Stimulated activated CD4-positive, alpha-beta T cell treated with anti-CD3 and anti-CD28 coated beads, Interleukin-1b, Interleukin-23, amount 100 ng/mL, for 4 hours (primary cell): Measurements from ENCODE around the gene TNFRSF8.

Experiments used
- DNase-seq, 2 donors: peaks; one replicate each; pipeline ENCODE4 v3.0.0-alpha.2; 2020; ENCODE audit warnings: low read depth in 2 of 2

TNFRSF8 gene

DNA sequence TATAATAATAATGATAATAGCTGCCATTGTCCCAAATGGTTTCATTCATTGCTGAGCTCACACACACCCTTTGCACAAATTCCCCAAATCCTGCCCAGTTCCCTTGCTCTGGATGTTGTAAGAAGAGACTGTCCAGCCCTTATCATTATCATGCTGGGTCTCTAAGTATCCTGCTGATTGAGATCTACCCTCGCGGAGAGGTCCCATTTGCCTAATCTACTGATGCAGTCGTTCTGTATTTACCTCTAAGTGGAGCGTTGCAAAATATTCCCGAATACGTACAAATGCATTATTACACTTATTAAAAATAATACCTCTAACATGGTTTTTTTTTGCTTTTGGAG is 51.2 kb downstream of the TNFRSF8 start:
- DNase-seq = no peak

- no peak for DNase-seq
Observed at GRCh38 chr1:12114916-12115315, 51.8 kb downstream of the TNFRSF8 start.

DNA sequence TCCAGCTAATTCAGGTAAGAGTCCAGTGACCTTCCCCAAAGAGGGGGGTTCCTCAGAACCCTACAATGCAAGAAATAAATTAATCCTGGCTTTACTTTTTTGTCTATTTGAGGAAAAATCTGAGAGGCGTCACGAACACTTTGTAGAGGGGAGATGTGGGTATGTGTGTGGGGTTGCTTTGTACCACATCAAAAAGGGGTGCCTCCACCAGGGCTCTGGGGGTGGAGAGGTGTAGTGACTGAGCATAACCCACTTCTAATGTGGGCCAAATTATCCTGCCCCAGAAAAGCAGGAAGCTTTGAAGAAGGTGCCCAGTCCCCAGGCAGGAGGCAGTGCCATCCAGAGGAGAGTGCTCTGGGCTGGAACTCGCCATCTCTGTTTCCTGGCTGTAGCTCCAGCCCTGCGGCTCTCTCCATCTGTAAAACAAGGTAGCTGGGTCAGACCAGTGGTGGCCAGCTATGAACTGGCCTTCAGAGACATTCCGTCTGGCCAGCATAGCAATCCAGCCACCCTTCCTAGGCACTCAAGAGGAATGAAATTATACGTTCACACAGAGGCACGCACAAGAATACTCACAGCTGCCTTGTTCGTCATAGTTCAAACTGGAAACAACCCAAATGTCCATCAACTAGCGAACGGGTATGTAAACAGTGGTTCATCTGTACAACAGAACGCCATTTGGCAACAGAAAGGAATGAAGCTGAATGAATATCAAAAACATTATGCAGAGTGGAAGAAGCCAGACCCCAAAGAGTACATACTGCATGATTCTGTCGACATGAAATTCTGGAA is 58.3 kb downstream of the TNFRSF8 start:
- DNase-seq = no peak

DNA sequence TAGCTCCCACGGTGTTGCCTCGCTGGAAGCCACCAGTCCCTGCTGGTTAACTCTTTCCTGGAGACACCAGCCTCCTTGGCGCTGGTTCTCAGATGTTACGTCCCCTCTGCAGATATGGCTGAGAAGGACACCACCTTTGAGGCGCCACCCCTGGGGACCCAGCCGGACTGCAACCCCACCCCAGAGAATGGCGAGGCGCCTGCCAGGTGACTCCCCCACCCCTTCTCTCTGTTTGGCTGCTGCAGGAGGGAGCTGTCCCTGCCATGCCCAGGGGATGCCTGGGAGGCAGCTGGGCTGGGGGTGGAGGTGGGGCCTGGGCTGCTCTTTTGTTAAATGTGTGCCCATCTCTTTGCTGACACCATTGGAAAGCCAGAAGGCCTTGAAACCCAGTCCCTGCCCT is 60.1 kb downstream of the TNFRSF8 start:
- no peak for DNase-seq

DNA sequence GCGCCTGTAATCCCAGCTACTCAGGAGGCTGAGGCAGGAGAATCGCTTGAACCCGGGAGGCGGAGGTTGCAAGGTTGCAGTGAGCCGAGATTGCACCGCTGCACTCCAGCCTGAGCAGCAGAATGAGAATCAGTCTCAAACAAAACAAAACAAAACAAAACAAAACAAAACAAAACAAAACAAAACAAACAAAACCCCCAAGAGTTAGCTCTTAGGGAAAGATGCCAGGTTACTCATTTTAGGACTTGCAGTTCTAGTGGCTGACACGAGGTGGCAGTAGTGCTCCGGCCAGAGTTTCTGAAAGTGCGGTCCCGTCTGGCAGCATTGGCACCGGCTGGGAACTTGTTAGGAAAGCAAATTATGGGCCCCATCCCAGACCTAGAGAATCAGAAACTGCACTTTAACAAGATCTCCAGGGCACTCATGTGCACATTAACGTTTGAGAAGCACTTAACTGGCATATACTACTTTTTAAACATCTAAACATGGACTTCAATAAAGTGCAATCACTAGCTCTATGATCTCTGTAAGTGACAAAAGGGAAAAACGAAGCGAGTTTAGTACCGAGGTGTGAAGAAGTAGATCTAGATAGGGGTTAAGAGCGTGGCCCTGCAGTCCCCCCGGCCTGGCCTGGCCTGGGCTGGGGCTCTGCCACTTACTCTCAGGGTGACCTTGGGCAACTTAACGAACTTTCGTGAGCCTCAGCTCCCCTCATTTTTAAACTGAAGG is 61.8 kb downstream of the TNFRSF8 start:
- peak; percentile 66 to 84 for DNase-seq

DNA sequence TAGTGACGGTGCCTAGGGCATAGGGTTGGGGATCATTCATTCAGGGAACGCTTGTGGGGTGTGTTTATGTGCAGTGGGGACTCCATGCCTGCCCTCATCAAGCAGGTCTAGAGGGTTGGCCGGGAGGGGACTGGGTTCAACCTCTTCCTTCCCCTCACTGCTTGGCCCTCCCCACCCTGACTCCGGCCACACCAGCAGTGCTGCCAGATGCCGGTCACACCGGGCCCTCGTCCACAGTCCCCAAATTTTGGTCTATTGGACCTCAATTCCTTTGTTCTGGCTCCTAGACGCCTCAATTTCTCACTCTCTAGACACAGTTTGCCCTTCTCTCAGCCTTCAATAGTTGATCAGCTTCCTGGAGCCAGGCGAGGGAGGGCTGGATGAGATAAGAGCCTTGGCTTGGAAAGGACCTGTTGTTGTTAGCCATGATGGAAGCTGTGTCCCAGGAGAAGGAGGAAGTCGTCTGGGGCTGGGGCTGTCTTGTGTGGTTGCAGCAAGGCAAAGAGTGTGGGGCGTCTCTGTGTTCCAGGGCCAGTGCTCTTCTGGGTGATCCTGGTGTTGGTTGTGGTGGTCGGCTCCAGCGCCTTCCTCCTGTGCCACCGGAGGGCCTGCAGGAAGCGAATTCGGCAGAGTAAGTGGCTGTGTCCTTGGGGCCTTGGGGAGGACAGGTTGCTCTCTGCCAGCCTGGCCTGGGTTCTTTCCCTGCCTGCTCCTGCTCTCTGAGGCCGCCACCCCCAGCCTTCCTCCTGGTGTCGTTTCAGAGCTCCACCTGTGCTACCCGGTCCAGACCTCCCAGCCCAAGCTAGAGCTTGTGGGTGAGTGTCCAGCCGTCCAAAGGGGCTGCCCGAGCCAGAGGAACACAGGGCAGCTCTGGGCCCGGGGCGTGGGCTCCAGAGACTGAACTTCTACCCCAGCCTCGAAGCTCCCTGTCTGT is 62.6 kb downstream of the TNFRSF8 start:
- no peak for DNase-seq

DNA sequence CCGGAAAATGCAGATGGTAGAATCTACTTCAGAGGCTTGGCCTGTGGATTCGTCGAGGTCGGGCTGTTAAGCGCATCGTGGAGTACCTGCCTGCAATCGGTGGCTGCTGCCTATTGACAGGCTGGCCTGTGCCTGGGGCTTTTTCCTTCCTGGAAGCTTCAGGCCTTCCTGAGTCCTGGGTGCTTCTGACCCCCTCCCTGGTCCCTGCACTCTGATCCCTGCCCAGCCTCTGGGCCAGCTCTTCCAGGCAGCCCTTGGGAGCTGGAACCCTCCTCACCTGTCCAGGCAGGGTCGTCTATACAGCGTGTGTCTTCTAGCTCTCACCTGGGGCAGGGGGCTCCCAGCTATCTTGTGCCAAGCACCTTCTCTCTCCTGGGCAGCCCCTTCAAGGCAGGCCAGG is 63.7 kb downstream of the TNFRSF8 start:
- DNase-seq = no peak

DNA sequence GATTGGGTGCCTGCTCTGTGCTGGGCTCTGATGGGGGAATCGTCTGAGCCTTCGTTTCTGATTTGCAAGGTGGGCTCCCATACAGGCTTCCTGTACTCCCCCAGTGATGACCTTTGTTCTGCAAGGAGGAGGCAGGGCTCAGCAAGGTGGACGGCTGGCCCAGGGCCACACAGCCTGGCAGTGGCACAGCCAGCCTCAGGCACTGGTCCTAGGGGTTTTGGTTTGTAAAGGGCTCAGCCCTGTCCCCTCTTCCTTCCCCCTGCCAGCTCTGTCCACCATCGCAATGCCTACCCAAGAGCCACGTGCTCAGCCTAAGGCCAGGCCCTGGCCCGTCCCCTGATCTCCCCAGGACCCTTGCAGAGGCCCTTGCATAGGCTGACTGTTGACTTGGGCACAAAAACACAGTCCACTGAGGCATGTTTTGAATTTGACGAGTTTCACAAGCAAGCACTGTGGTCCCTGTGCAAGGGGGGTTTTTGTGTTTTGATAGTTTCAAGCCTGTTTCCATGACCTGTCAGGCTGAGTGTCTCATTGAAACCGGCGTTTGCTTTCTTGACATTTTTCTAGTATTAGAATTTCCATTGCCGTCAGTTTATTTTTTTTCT is 64.2 kb downstream of the TNFRSF8 start:
- no peak for DNase-seq

GRCh38 chr1:12128120-12128519 is 65.0 kb downstream of the TNFRSF8 start:
- no peak for DNase-seq

DNA sequence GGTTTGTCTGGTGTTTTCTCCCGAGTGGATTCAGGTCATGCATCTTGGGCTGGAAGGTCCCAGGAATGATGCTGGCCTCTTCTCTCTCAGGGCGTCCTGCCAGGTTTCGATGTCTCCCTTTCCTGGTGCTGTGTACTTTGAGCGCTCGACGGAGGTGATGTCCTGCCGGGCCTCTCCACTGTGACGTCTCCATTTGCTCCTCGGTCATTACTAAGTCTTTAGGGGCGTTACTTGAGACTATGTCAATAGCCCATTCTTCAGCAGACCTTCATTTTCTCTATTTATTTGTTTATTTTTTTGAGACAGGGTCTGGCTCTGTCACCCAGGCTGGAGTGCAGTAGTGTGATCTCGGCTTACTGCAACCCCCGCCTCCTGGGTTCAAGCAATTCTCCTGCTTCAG is 66.5 kb downstream of the TNFRSF8 start:
- no peak for DNase-seq

- DNase-seq = no peak
Observed at GRCh38 chr1:12130466-12131130, 67.5 kb downstream of the TNFRSF8 start.

GRCh38 chr1:12132078-12132477 is 69.0 kb downstream of the TNFRSF8 start:
- no peak for DNase-seq

DNA sequence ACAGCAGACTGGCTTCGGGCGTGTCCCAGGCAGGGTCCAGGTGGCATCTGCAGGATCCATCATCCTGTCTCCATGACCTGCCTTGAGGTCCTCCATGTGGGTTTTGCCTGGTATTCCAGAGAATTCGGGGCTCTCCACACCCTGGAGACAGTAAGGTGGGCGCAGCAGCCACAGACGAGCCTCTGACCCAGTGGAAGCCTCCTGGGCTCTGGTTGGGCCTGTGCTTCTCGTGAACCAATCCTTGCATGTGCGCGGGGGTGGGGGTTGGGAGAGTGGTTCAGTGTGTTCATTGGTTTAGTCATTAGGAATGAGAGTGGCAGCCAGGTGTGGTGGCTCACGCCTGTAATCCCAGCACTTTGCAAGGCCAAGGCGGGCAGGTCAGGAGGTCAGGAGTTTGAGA is 71.6 kb downstream of the TNFRSF8 start:
- no peak for DNase-seq

DNA sequence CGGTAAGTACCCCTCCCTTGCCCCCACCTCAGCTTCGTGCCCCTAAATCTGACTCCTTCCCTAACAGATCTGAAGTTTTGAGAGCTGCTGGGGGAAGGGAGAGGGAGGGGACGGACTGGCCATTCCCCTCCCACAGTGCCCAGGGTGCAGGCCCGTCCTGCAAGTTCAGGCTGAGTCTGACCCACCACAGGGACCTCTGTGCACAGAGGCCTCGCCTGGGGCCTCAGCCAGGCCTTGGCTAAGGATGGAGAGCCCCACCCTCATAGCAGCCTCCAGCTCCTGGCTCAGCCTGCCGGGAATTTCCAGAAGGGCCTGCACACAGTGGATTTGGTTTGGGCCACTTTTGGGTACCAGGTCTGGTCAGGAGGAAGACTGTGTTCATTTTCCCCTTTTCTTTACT is 72.5 kb downstream of the TNFRSF8 start:
- DNase-seq = no peak

DNA sequence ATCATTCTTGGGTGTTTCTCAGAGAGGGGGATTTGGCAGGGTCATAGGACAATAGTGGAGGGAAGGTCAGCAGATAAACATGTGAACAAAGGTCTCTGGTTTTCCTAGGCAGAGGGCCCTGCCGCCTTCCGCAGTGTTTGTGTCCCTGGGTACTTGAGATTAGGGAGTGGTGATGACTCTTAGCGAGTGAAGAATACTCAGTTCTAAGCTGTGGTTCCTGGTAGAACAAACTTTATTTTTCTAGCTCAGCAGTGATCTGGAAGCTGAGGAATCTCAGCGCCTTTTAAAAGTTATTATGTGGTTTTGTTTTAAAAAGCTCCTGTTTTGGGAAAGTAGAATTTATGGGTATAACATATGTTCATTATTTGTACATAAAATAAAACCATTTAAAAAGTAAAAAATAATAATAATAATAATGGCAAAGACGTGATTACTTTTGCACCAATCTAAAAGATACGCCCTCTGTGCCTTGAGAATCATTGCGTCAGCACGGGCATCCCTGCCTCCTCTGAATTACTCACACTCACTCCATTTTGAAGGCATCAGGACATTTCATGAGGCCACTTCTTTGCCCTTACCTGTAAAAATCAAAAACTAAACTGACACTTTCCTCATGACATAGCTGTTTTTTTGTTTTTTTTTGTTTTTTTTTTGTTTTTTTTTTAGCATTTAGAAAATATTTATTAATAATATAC is 74.0 kb downstream of the TNFRSF8 start:
- DNase-seq = no peak

DNA sequence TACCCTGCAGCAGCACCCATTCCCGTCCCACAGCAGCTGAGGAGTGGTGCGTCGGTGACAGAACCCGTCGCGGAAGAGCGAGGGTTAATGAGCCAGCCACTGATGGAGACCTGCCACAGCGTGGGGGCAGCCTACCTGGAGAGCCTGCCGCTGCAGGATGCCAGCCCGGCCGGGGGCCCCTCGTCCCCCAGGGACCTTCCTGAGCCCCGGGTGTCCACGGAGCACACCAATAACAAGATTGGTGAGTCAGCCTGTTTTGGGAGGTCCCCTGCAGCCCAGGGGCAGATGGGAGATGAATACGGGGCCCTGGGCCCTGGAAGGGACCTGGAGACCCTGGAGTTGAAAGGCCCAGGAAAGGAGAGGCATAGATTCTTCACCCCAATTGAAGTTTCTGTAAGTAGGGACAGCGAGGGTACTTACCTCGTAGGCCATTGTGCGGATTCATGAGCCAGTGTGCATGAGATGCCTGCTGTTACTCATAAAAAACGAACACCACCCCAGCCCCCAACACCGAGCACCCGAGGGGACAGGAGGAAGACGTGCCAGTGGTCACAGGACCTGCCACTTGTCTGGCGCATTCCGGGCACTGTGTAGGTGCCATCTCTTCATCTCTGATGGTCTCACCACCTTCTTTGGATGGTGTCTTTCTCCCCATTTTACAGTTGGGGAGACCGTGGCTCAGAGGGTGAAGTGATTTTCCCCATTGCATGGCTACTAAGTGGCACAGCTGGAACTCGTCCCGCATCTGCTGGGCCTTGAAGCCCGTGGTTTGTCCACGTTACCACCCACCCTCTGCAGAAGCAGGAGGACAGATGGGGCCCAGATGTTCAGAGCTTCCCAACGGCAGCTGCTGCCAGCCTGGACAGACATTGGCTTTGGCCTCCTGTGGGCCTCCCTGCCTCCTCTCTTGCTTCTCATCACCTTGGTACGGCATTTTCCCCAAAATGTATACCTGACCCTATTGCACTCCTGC is 75.4 kb downstream of the TNFRSF8 start:
- DNase-seq = no peak

GRCh38 chr1:12140016-12140415 is 76.9 kb downstream of the TNFRSF8 start:
- DNase-seq = no peak

GRCh38 chr1:12140515-12141162 is 77.5 kb downstream of the TNFRSF8 start:
- no peak for DNase-seq
